Epithelial cell of esophagus (primary cell): ENCODE measurements around the gene GTF2F2.
A peak's percentile ranks its signal among the peaks of the same experiment; 100 is the strongest.

Source experiments
- DNase-seq: peaks from one replicate; pipeline ENCODE4 v3.0.0; 2010; ENCODE audit warnings: low read depth
- H3K4me3 ChIP-seq: 2 replicates; pipeline ENCODE4 v1.5.1; 2011; ENCODE audit warnings: mild to moderate bottlenecking, low read length, control low read depth
- TF ChIP-seq, protein P1 (sequence below): IDR thresholded peaks from 2 replicates; pipeline ENCODE4 v1.5.1; 2011; ENCODE audit warnings: low read depth, mild to moderate bottlenecking, low read length, control low read depth, inconsistent platforms; ENCODE audit not compliant: insufficient read depth; ENCODE audit errors: missing control alignments

The GTF2F2 gene

DNA sequence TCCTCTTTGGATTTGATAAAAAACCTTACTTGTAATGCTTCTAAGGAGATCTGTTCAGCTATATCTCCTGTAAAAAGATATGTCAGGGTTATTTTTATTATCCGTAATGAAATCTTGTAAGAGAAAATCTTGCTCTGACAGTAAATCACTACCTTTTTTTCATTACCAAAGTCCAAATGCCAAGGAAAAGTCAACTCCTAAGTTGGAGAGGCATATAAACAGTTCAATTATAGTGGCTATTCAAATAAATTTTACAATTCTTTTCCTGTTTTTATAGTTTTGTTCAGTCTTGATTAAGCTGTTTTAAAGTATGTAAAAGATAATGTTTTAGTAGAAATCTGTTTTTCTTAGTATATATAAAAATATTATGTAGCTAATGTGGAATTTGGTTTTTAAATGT is 71.6 kb downstream of the GTF2F2 start:
- H3K4me3 ChIP-seq, result no peak overlapping the region
- TF ChIP-seq, protein P1, sequence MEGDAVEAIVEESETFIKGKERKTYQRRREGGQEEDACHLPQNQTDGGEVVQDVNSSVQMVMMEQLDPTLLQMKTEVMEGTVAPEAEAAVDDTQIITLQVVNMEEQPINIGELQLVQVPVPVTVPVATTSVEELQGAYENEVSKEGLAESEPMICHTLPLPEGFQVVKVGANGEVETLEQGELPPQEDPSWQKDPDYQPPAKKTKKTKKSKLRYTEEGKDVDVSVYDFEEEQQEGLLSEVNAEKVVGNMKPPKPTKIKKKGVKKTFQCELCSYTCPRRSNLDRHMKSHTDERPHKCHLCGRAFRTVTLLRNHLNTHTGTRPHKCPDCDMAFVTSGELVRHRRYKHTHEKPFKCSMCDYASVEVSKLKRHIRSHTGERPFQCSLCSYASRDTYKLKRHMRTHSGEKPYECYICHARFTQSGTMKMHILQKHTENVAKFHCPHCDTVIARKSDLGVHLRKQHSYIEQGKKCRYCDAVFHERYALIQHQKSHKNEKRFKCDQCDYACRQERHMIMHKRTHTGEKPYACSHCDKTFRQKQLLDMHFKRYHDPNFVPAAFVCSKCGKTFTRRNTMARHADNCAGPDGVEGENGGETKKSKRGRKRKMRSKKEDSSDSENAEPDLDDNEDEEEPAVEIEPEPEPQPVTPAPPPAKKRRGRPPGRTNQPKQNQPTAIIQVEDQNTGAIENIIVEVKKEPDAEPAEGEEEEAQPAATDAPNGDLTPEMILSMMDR, result no peak
- no peak for DNase-seq

DNA sequence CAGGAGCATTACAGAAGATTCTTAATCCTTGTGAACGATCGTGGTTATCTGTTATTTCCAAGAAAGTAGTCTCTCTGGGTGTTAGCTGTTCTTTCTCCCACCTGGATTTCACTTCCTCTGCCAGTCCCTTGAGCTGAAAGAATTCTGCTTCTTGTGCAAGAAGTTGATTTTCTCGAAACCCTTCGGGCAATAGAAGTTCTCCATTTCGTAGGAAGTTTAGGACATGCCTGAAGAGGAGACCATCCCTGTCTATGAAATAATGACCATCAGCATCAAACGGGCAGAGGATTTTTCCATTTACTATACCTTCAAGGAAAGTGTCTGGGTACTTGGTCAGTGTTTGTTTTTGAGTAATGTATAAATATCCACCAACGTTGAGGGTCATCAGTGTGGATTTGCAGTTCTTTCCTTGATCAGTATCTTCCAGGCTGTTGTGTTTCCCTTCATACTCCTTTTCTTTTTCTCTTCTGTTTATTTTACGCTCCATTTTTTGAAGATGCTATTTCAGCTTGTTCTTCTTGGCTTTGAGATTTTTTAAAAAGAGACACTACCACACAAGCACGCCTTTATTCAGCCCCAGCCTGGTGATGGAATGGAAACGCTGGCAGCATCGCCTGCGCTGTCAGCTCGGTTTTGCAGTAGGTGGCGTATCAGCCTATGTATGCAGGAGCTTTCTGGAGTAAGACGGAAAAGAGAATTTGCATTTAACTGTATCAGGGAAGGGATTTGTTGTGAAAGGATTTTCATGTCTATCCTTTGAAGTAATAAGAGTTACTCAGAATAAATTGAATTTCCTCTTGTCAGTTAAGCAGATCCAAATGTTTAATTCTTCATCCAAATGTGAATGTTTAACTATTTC is 74.0 kb downstream of the GTF2F2 start:
- peak; percentile 54 for DNase-seq
- TF ChIP-seq, protein P1, result peak; percentile 54
- no peak overlapping the region for H3K4me3 ChIP-seq

DNA sequence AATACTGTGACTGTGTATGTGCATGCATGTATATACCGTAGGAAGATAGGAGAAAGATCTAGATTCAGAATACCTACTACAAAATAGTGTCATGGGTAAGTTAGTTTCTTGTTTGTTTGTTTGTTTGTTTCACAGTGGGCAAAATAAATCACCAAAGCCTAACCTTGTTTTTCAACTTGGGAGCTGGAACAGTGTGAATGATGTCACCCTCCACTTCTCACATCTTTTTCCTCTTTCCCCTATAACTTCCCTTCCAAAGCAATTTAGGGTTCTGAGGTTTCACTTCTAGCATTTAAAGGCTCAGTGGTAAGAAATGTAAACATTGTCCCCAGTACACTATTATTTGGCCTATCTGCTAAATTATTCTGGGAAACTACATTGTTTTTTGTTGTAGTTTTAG is 75.1 kb downstream of the GTF2F2 start:
- DNase-seq, result no peak
- TF ChIP-seq, protein P1, result no peak
- no peak overlapping the region for H3K4me3 ChIP-seq

DNA sequence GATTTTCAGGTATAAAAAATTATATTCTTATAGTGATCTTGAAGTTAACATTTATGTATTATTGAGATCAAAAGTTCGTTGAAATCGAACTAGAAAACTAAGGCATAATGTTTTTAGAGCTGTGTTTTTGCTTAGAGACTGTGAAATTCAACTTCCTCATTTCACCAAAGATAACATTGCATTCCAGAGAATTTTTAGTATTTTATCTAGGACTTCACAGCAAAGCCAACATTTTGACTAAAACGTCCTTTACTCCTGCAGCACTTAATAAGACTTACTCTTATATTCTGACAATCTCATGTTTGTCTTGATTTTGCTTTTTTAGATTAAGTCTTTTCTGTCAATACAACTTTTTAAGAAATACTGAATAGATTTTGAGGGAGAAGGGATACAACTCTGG is 75.8 kb downstream of the GTF2F2 start:
- no peak for DNase-seq
- TF ChIP-seq, protein P1, result no peak
- H3K4me3 ChIP-seq, result no peak overlapping the region

DNA sequence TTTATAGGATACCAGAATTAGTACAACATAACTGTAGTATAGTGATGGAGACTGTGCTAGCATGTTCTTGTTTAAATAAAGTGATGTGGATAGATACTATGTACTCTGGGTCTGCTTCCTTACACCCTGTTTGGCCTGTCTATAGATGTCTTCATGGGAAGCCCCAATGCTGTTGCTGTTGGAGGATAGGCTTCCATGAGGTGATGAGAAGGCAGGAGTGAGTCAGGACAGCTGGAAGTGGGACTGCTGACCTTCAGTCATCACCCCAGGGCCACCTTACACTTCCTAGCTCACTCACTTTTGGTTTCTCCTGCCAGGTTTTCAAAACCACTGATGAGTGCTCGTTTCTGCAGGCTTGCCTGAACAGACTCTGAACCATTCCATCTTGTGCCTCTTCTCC is 76.3 kb downstream of the GTF2F2 start:
- H3K4me3 ChIP-seq, result no peak overlapping the region
- peak; percentile 92 for DNase-seq
- TF ChIP-seq, protein P1, result no peak

DNA sequence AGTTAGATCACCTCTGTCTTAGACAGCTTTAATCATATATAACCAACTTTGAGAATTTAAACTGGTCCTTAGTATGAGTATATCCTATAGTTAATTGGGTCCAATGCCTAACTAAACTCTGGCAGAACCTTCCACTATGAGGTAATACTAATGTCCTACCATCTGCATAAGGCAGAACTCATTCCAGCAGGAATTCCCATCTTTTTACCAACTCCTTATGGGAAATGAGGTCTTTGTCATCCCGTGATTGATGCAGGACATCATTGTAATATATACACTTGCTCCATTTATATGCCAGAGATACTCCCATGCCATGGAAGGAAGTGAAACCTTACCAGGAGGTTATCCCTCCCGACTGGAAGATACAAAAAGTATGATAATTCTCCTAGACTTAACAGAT is 77.7 kb downstream of the GTF2F2 start:
- TF ChIP-seq, protein P1, result no peak
- H3K4me3 ChIP-seq, result no peak overlapping the region
- DNase-seq, result no peak

DNA sequence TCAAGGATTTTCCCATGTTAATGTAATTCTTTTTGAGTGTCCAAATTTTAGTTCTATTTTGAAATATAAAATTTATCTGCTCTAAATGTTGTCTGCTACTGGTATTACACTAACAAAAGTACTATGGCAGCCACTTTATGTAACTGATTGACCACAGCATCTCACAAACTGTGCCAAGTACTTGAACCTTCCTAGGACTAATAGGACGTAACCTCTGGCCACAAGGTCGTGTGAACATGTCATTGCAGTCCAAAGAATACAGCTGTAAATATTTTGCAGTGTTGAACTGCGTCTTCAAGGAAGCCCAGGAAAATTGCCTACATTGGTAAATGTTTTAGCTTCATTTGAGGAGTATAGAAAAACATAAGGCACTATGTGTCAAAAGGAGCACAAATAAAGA is 78.6 kb downstream of the GTF2F2 start:
- H3K4me3 ChIP-seq, result no peak overlapping the region
- TF ChIP-seq, protein P1, result no peak
- DNase-seq, result no peak
